Hypothalamus (tissue), 51 donors: Measurements from ENCODE around the gene IRX5.

ENCODE experiments used
- DNase-seq, 51 donors: peaks; one replicate each; lab custom pipeline; 2025; lab: John Stamatoyannopoulos, UW

Gene IRX5

GRCh38 chr16:54930005-54930868 is at the start of gene IRX5:
Gene IRX5 (plus strand): TSS chr16:54930865. CDS start chr16:54931199, 334 bp downstream.
- peak in 47 of 51 donors; percentile 20 to 93 (median 81) for DNase-seq

- DNase-seq, result no peak
Measured at GRCh38 chr16:54882556-54882955, 48.1 kb upstream of the IRX5 start.

DNA sequence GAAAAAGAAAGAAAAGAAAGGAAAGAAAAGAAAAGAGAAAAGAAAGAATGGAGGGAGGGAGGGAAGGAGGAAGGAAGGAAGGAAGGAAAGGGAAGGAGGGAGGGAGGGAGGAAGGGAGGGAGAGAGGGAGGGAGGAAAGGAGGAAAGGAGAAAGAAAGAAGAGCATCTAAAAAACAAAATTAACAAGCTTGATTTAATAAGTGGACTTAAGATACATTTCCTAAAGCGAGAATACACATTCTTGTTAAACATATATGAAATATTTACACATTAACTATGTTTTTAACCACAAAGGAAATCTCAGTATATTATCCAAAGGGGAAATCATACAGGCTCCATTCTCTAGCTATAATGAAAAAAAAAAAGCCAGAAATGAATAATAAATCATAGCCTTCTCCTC is 47.3 kb upstream of the IRX5 start:
- no peak for DNase-seq

DNA sequence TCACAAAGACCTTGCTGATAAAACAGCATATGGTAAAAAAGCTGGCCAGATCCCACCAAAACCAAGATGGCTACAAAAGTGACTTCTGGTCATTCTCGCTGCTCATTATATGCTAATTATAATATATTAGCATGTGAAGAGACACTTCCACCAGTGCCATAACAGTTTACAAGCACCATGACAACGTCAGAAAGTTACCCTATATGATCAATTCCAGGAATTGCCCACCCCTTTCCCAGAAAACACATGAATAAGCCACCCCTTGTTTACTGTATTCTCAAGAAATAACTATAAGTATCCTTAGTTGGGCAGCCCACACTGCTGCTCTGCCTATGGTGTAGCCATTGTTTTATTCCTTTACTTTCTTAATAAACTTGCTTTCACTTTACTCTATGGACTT is 44.6 kb upstream of the IRX5 start:
- DNase-seq, result no peak

GRCh38 chr16:54890381-54890780 is 40.3 kb upstream of the IRX5 start:
- DNase-seq, result no peak

DNA sequence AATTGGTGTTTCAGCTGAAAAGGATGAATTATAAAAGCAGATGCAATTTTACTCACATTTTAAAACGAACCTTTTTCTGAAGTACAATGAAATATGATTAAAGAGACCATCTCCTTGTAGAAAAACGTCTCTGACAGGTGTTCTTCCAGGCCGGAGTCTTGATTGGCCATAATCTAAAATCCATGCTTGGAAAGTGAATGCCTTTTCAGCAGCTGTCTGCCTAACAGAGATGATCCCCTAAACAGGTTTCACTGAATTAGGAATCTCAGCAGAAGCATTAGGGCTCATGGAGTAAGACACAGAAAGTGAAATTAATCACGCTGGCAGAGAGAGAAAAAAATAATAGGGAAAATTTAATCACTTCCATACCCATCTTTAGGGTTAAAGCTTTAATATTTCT is 39.3 kb upstream of the IRX5 start:
- no peak for DNase-seq

GRCh38 chr16:54892981-54893380 is 37.7 kb upstream of the IRX5 start:
- DNase-seq, result no peak

GRCh38 chr16:54897930-54898329 is 32.7 kb upstream of the IRX5 start:
- no peak for DNase-seq

DNA sequence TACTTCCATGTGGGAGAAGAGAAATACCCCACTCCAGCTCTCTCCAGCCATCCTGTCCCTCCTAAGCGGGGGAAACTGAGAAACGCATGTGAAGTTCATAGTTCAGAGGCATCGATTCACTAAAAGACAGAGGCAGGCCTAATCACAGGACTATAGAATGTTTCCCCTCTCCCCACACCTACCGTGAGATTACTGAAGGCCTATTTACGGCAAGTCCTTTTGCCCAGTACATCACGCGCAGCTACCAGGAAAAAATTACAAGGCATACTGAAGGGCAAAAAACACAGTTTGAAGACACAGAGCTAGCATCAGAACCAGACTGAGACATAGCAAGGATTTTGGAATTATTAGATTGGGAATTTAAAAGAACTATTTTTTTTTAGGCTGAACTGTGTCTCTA is 29.1 kb upstream of the IRX5 start:
- no peak for DNase-seq

DNA sequence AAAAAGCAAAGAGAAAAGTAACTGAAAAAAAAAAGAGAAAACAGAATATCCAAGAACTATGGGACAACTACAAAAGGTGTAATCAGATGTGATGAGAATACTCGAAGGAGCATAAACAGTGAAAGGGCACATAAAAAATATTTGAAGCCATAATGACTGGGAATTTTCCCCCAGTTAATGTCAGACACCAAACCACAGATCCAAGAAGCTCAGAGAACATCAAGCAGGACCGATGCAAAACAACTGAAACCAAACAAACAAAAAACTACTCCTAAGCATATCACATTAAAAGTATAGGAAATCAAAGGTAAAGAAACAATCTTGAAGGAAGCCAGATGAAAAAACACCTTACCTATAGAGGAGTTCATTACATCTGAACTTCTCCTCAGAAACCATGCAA is 27.6 kb upstream of the IRX5 start:
- no peak for DNase-seq

GRCh38 chr16:54911079-54911478 is 19.6 kb upstream of the IRX5 start:
- DNase-seq, result no peak

DNA sequence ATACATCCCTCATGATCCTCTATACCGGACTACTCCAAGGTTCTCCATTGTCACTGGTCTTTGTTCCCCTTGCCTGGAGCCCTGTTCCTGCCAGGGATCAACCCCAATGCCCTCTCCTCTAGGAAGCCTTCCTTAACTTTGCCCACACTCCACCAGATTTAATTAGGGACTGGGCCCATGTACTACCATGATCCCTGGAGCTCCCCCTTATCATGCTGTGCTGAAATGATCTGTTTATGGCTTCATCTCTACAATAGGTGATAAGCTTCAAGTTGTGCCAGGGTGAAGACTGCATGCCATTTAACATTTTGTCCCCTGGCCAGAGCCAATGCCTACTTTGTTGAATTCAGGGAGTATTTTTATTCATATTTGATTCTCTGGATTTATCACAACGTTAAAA is 17.9 kb upstream of the IRX5 start:
- DNase-seq, result no peak

DNA sequence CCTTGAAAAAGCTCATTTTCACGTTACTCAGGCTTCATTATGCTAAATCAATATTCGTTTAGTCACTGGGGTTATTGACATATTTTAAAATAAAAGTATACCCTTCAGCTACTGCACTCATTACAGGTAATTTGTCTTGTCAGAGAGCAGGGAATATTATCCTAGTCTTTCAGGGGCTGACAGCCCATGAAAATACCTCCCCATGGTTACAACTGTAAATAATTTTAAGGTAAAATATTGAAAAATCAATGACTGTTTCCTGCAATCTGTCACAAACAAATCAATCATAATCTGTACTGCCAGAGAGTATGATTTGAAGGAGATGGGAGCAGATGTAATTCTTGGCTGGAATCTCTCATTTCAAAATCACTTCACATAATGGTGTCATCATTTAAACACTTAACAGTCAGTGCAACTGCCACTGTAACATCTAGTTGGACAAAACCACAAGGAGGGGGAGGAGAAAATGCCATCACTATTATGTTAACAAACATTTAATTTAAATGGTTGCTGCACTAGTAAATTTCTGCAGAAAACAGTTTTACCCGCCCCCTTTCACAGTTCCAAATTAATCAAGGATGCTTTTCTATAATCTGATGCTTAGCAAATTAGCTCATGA is 9.3 kb upstream of the IRX5 start:
- DNase-seq, result no peak

GRCh38 chr16:54923055-54923473 is 7.6 kb upstream of the IRX5 start:
- DNase-seq, result no peak

DNA sequence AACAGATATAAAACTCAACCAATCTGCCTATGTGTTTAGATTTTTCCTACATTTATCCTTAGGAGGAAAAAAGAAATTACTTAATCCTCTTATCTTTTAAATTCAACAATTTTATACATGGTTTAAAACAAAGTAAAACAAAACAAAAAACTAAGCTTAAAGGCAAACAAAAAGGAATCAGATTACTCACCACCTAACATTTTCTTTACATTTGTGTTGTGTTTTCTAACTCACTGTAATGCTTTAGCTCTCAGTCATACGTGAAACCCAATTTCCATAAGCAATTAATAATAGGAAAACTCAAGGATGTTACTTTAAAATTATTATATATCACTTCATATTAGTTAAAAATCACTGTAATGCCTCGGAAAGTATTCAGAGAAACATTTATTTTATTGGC is 6.7 kb upstream of the IRX5 start:
- DNase-seq, result no peak

GRCh38 chr16:54926166-54926838 is 4.4 kb upstream of the IRX5 start:
- no peak for DNase-seq

DNA sequence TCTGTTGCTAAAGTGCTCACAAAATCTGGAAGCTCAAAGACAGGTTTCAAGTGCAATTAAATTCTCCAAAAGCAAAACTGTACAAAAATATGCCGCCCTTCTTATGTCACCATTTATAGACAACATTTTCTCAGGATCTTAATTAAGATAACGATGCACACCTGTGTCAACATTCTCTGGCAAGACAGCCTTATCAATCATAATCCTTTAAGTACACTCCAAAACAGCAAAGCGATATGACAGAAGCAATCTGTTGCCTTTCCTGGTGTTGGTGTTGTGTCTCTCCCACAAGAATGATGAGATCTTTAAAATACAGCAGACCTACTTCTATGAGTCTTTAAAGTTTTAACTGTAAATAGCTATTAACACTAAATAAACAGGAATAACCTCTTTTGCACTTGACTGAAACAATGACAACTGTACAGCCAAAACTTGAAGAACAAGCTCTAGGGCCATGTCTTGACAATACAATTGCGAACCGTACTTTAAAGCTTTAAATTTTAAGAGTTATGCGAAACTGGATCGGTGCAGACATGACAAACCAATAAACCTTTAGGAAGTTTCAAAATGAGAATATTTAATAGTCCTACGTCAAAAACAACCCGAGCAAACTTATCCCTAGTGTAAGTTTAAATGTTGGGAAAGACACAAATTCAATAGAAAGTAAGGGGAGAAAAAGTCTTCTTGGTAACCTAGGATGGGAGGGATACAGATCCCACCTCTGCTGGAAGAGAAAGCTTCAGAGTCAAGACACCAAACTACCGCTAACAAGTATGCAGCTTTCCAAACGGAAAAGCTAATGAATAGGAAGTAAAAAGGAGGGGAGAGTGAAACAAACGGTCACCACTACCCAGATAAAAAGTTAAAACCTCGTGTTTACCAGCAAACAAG is 3.3 kb upstream of the IRX5 start:
- no peak for DNase-seq

DNA sequence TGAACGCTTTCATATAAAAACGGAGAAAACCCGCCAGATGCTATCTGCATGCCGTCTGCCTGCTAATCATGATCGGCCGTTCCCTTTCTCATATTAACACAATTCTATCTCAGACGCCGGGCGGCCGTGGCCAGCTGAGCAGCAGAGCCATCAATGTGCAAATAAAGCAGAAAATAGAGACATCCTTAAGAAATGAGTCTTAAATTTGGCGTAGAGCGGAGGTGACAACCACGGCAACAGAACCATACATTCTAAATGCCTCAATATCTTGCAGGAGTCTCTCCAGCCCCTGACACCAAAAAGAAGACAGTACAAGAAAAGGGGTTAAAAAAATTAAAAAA is 2.7 kb upstream of the IRX5 start:
- peak in 4 of 51 donors; percentile 7 to 27 (median 16) for DNase-seq

DNA sequence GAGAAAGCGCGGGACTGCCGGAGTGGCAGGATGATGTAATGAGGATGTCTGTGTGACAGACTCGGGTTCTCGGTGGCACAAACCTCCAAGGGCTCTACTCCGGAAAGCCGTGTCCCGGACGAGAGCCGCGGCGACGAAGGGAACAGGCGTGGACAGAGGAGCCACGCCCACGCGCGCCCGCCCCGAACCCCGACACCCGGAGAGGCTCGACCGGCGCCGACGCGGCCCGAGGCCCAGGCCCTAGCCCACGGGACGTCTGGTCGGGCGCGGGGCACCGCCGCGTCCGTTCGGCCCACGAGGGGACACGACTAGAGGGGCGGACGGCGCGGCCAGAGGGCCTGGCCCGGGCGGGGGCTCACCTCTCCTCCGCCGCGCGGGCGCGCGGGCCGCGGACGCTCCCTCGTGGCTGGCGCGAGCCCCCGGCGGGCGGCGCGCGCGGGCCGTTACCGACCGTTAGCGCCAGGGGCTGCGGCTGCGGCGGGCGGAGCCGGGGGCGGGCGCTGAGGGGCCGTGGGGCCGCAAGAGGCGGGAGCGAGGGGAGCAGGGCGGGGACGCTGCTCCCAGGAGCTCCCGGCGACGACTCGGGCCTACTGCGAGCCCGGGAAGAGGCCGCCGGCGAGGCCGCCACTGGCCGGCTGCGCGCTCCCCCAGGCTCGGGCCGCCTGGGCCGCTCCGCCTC is 2.1 kb upstream of the IRX5 start:
- DNase-seq, result peak in 28 of 51 donors; percentile 15 to 91 (median 76)
